GM12801 (cell line): ENCODE data around the gene IFNLR1.

ENCODE experiments used
- CTCF ChIP-seq: IDR thresholded peaks from one replicate; pipeline ENCODE4 v1.5.1; 2011; ENCODE audit warnings: control low read depth; ENCODE audit not compliant: insufficient read length; ENCODE audit errors: extremely low read depth

The IFNLR1 gene

DNA sequence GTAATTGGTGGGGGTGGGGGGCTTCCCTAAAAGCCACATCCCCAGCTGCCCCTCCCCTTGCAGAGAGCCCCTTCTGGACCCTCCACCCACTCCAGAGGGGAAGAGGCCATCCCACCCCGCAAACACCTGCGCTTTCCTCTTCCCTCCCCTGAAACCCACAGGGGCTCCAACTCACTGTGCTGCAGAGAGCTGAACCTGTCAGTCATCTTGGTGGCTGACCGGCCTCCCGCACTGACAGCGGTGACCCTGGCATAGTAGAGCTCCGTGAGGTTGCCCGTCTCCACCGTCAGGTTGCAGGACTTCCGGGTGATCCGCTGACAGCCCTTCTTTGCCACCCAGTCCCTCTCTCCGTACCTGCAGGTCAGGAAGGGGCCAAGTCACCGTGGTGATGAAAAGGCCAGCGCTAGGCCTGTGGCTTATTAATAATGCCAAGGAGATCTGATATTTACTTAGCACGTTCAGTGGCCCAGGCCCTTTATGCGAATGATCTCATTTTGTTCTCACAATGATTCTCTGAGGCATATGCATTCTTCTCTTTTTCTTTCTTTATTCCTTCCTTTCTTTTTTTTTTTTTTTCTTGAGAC is 50.0 kb downstream of the IFNLR1 start:
- TF ChIP-seq CTCF: no peak

DNA sequence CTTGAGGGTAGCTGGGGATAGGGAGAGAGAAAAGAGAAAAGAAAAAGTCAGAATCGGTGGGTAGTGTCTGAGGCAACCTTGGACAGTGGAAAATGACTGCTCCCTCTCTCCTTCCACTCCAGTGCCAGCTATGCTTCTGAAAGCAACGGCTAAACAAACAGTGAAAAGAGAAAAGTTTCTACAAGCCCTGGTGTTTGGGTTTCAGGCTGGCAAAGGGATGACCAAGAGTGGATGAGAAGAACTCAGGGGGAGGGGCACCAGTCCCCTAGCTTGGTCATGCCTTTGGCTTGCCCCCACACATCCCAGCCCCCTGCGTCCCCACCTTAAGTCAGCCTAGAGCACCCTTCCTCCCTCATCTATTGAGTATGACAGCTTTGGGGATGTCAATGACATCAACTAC is 52.7 kb downstream of the IFNLR1 start:
- no peak for TF ChIP-seq CTCF

DNA sequence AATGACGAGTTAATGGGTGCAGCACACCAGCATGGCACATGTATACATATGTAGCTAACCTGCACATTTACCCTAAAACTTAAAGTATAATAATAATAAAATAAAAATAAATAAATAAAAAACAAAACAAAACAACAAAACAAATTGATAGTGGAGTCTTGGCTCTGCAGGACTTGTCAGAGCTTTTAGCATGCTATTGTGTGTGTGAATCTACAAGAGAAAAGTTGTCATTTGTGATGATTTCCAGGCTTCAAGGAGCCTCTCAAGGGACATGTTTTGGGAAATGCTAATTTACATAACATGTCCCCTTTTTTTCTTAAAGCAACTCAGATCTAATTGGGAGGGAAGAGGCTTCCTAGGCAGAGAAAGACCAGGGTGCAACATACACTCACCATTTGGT is 53.3 kb downstream of the IFNLR1 start:
- TF ChIP-seq CTCF: no peak

GRCh38 chr1:24130385-24130784 is 56.7 kb downstream of the IFNLR1 start:
- TF ChIP-seq CTCF: no peak

GRCh38 chr1:24127801-24128363 is 59.2 kb downstream of the IFNLR1 start:
- no peak for TF ChIP-seq CTCF

DNA sequence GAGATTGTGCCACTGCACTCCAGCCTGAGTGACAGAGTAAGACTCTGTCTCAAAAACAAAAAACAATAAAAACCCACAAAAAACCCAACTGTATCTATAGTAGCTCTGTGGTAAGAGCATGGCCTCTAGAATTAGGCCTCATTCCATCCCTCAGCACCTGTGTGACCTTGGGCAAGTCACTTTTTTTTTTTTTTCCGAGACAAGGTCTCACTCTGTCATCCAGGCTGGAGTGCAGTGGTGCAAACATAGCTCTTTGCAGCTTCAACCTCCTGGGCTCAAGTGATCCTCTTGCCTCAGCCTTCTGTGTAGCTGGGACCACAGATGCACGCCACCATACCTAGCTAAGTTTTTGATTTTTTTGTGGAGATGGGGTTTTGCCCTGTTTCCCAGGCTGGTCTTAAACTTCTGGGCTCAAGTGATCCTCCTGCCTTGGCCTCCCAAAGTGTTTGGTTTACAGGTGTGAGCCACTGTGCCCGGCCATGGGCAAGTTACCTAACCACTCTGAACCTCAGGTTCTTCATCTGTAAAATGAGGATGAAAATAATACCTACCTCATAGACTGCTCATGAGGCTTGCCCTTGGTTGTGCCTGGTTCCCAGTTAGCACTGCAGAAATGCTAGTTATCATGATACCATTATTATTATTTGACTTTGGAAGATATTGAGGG is 59.8 kb downstream of the IFNLR1 start:
- TF ChIP-seq CTCF: no peak

DNA sequence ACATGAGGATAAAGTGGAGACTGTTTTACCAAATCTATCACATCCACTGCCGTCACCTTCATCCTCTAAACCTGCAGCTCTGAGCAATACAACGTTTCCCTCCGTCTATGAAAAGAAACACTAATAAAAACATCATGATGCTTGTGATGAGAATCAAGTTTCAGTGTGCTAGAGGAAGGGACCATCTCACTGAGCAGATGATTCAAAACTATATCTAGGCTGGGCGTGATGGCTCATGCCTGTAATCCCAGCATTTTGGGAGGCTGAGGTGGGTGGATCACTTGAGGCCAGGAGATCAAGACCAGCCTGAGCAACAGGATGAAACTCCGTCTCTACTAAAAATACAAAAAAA is 60.4 kb downstream of the IFNLR1 start:
- no peak for TF ChIP-seq CTCF
